GM18870 (cell line): ENCODE measurements around the gene CALN1.

Experiments used
- ATAC-seq: cut with Tn5 transposase; IDR thresholded peaks from one replicate; pipeline ENCODE4 v1.9.1; 2021; ENCODE audit warnings: moderate library complexity; ENCODE audit not compliant: unreplicated experiment

The CALN1 gene

GRCh38 chr7:72326811-72327210 lies 85.3 kb downstream of the CALN1 start:
- no peak for ATAC-seq

DNA sequence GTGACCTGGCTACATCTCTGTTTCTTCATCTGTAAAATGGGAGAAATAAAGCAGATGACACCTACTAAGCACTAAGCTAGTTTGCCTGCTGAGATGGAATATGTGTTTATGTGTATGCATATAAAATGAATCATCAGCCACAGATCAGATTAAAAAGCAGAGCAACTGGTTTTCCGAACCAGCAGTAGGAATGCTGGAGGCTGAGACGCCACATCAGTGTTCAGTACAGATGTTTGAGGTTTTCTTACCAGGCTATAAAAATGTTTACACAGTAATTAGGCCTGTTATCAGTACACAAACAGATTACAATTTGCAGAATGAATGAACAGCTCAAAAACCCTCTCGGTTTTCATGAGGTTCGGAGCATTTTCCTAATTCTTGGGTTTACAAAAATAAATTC lies 85.8 kb downstream of the CALN1 start:
- no peak for ATAC-seq

DNA sequence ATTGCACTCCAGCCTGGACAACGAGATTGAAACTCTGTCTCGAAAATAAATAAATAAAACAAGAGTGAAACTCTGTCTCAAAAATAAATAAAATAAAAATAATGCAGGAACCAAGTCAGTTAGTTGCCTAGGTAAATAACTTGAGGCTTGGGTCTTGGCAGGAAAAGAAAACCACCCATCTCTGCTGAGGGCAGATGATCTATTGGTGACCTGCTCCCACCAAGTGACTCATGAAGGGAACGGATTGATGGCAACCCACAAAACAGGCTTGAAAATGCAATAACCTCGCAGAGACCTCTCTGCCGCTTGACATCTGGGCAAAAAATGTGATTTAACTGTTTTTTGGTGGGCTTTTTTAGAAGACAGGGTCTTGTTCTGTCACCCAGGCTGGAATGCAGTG lies 86.6 kb downstream of the CALN1 start:
- ATAC-seq = no peak

- ATAC-seq = no peak
Measured at GRCh38 chr7:72321637-72322036, 90.5 kb downstream of the CALN1 start.

DNA sequence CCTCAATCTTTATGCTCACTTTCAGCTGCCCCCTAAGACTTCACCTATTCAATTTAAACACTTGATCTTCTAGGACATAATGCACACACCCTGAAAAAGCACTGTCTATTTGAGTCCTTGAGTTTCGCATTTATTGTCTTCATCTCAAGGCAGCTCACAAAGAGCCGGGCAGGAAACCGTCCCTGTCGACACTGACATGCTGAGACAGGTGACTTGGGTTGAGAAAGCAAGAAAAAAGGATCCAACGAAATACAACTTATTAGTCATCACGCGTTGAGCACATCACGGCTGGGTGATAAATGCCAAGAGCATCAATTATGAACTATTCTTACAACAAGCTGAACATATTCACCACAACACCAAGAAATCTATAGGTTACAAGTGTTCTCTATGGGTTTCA lies 91.1 kb downstream of the CALN1 start:
- no peak for ATAC-seq

DNA sequence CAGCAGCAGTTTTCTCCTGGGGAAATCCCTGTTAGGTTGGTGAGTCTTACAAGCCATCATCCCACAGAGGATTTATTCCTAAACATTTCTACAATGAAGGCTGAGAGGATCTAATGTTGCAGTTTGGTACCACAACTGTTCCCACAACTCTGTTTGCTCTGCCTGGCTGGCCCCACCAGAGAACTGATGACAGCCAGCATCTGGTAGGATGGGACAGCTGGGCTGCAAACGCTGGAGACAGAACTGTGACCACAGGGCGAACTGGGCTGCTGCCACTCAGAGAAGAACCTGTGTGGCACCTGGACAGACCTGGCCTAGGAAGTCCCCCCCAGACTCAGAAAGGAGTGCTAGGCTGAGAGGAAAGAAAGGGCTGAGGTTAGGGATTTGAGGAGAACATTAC lies 94.8 kb downstream of the CALN1 start:
- no peak for ATAC-seq

- ATAC-seq = no peak
Measured at GRCh38 chr7:72316148-72316547, 96.0 kb downstream of the CALN1 start.

DNA sequence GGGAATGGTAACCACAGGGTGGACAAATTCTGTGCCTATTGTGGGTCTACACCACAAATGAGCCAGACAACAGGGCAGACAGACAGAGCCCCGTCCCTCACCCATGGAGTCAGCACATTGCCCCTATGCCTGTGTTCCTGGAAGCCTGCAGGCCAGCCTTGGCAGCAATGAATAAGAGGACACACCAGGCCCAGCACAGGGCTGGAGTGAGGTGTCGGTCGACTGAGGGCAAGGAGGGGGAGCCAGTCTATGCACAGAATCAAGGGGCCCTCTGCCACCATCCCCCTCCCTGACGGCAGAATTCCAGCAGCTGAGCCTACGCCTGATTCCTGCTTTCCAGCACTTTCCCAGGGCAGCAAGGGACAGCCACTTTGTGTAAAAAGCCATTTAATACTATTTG lies 98.2 kb downstream of the CALN1 start:
- ATAC-seq = no peak

GRCh38 chr7:72310301-72310700 lies 101.8 kb downstream of the CALN1 start:
- no peak for ATAC-seq

GRCh38 chr7:72309476-72309875 lies 102.7 kb downstream of the CALN1 start:
- ATAC-seq = no peak

GRCh38 chr7:72308986-72309385 lies 103.2 kb downstream of the CALN1 start:
- no peak for ATAC-seq

GRCh38 chr7:72307566-72307965 lies 104.6 kb downstream of the CALN1 start:
- no peak for ATAC-seq

- no peak for ATAC-seq
Measured at GRCh38 chr7:72298912-72299311, 113.2 kb downstream of the CALN1 start.

- ATAC-seq = no peak
Measured at GRCh38 chr7:72298091-72298490, 114.0 kb downstream of the CALN1 start.

DNA sequence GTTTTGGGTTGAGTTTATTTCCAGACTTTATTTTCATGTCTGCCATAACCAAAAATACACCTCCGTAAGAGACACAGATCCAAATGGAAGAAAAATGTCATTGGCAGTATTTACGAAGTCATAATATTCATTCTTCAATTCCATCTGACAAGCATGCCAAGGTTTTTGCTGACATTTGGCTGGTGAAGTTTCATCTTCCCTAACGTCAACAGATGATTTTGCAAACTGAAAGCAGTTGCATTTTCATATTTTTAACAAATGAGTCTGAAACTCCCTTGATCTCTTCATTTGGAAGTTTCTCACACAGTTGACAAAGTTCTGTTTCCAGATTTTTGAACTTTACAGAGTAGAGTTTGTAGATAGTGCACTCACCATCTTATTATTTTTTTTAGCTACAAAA lies 114.5 kb downstream of the CALN1 start:
- ATAC-seq = no peak

DNA sequence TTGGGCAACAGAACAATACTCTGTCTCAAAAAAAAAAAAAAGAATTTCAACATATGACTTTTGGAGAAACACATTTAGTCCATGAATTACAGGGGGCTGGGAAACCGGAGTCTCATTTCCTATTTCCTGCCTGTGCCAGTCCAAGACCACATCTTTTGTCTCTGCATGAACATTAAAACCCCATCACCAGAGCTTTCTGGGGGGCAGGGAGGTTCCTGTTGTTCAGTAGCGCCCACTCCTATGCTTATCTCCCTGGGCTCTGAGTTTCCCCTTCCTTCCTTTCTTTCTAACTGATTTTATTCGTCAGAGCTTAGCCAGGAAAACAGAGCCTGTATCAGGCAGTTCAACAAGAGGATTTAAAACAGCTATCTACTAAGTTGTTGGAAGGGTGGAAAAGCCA lies 119.3 kb downstream of the CALN1 start:
- no peak for ATAC-seq

- ATAC-seq = no peak
Measured at GRCh38 chr7:72292118-72292517, 120.0 kb downstream of the CALN1 start.

- ATAC-seq = no peak
Measured at GRCh38 chr7:72286519-72286918, 125.6 kb downstream of the CALN1 start.

- no peak for ATAC-seq
Measured at GRCh38 chr7:72283309-72283708, 128.8 kb downstream of the CALN1 start.

DNA sequence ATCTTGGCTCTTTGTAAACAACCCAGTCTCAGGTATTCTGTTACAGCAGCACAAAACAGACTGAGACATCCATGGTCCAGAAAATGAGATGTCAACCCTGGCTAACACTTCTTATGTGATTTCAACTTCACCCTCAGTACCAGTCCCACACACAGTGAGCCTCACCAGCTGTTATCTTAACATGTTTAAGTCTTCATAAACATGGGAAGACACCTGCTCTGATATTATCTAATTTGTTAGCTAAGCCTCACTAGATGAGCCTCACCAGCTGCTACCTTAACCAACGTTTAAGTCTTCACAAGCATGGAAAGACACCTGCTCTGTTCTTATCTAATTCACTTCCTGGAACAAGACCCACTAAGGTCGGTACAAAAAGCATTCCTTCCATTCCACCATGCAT lies 130.8 kb downstream of the CALN1 start:
- ATAC-seq = no peak

- ATAC-seq = no peak
Measured at GRCh38 chr7:72279203-72279602, 132.9 kb downstream of the CALN1 start.

DNA sequence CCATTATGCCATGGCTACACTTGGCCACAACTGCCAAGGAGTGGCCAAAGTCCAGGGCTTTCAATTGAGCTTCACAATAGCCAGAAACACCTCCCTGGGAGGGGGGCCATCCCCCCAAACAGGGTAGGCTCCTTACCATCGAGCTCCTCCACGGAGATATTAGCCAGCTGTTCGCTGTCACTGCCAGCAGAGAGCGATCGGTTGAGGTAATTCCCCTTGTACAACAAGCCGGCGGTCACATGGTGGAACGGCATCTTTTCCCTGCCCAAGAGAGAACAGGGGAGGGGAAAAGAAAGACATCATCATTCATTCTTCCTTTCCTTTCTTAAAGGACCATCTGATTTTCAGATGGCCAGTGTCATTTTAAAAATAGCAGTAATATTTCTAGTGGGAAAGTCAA lies 133.6 kb downstream of the CALN1 start:
- no peak for ATAC-seq

DNA sequence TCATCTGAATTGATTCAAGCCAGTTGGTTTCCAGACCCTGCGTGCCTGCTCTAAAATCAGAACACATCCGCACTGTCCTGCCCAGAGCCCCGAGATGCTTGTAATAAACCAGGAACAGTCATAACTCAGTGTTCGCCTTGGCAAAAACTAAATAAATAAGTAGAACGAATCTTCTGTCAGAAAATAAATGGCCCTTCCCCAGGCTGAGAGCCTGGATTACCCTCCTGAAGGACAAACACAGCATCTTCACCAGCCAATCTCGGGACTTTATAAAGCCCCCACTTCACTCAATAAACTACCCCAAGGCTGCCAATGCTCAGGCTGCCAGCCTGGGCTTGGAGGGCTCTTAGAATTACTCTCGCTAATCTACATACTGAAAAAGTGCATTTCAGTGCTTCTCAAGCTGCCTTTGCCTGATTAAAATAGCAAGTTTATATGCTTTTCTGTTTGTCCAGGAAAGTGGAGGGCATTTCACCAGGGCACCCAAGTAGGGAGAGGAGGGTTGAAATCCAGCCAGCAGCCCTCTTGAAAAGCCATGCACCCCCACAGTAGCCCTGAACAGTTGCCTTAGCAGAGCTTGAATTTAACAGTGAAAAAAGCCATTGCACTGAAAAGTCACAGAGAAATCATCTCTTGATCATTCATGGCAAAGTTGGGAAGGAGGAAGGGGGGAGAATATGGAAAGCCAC lies 136.6 kb downstream of the CALN1 start:
- no peak for ATAC-seq
